K562 (cell line): ENCODE measurements around the gene LY6G6C. TPM values are rescaled to one million over a fixed set of nuclear protein-coding genes. Genes with fewer than 3 reads are reported as not detected.
A peak's percentile ranks its signal among the peaks of the same experiment; 100 is the strongest.

Experiments
- CHD1 ChIP-seq: fragments of 200-600 bp; sonication (generic); IDR thresholded peaks from one replicate; pipeline ENCODE4 v1.6.1; 2012; ENCODE audit warnings: mild to moderate bottlenecking, moderate library complexity, low read length, inconsistent platforms
- HEY1 ChIP-seq: fragments of 250-450 bp; sonication (Bioruptor Pico); IDR thresholded peaks from 2 replicates; pipeline ENCODE4 v1.5.0; 2020; ENCODE audit warnings: mild to moderate bottlenecking, moderate library complexity, borderline replicate concordance
- JUN ChIP-seq, 2 experiments: sonication (generic) in 1 of 2; formaldehyde crosslinking in 1 of 2; IDR thresholded peaks; 2 replicates each; pipeline versions ENCODE4 v1.6.1 to v1.8.0; 2012 to 2022; ENCODE audit warnings: borderline replicate concordance in 2 of 2, mild to moderate bottlenecking in 2 of 2, improper control_type of control experiment in 1 of 2, low read depth in 1 of 2, low read length in 1 of 2, missing genetic modification reagents in 1 of 2
- MTA2 ChIP-seq: fragments of 450-650 bp; IDR thresholded peaks from 2 replicates; pipeline ENCODE4 v1.6.1; 2016; ENCODE audit warnings: low read depth
- PHB2 ChIP-seq: fragments of 450-650 bp; IDR thresholded peaks from 2 replicates; pipeline ENCODE4 v1.6.1; 2017; ENCODE audit warnings: low read depth
- RCOR1 ChIP-seq, 2 experiments: IDR thresholded peaks; 2 replicates each; pipeline ENCODE4 v1.6.1; 2012; ENCODE audit warnings: low read depth in 2 of 2, low read length in 2 of 2, borderline replicate concordance in 1 of 2, improper control_type of control experiment in 1 of 2
- RHOXF2B ChIP-seq: fragments of 250-450 bp; sonication (Bioruptor Pico); conservative IDR thresholded peaks from 2 replicates; pipeline ENCODE4 v1.5.1; 2021
- SAP30 ChIP-seq: fragments of 200-600 bp; sonication (generic); IDR thresholded peaks from 2 replicates; pipeline ENCODE4 v1.6.1; 2012; ENCODE audit warnings: borderline replicate concordance, low read depth, mild to moderate bottlenecking, moderate library complexity, low read length, control low read depth, inconsistent platforms; ENCODE audit not compliant: insufficient read depth, poor library complexity, severe bottlenecking
- SIN3B ChIP-seq: fragments of 450-650 bp; IDR thresholded peaks from 2 replicates; pipeline ENCODE4 v1.6.1; 2017; ENCODE audit warnings: low read depth, mild to moderate bottlenecking, moderate library complexity
- TAF7 ChIP-seq: fragments of 450-650 bp; IDR thresholded peaks from 2 replicates; pipeline ENCODE4 v1.6.1; 2016; ENCODE audit warnings: missing genetic modification characterization, missing compliant biosample characterization
- ZBTB17 ChIP-seq: fragments of 450-650 bp; formaldehyde crosslinking; IDR thresholded peaks from 2 replicates; pipeline ENCODE4 v1.4.0; 2020; ENCODE audit warnings: mild to moderate bottlenecking
- ZKSCAN8 ChIP-seq: fragments of 200-800 bp; sonication (Bioruptor generic); IDR thresholded peaks from 2 replicates; pipeline ENCODE4 v1.6.1; 2016; ENCODE audit warnings: missing genetic modification characterization, missing compliant biosample characterization
- ZMIZ1 ChIP-seq, 2 experiments: fragments of 150-350 bp in 1 of 2; IDR thresholded peaks; 2 replicates each; pipeline ENCODE4 v1.6.1; 2012 to 2016; ENCODE audit warnings: low read depth in 2 of 2, low read length in 2 of 2, mild to moderate bottlenecking in 1 of 2, moderate library complexity in 1 of 2
- ZNF197 ChIP-seq: fragments of 200-800 bp; sonication (Bioruptor generic); IDR thresholded peaks from 2 replicates; pipeline ENCODE4 v1.6.1; 2016; ENCODE audit warnings: low read depth, missing genetic modification characterization, missing compliant biosample characterization
- ZNF316 ChIP-seq: fragments of 450-650 bp; IDR thresholded peaks from 2 replicates; pipeline ENCODE4 v1.6.1; 2016
- ZNF512 ChIP-seq: IDR thresholded peaks from 2 replicates; pipeline ENCODE4 v1.6.1; 2016; ENCODE audit warnings: missing genetic modification characterization, missing compliant biosample characterization
- polyA plus RNA-seq, 8 experiments: library from polyadenylated mRNA; depleted of rRNA in 4 of 8; stranded (reverse) in 5 of 8; unstranded in 3 of 8; fragments of >200 nt; fragmentation: Nextera tagmentation in 2 of 8; fragmentation: Illumina TruSeq in 1 of 8; extraction: Ambion mirVana in 2 of 8; extraction: Trizol in 1 of 8; gene quantifications; 2 replicates each; pipeline versions ENCODE4 v1.2.1 to v1.2.3, GENCODE V29; 2011 to 2014; ENCODE audit warnings: inconsistent platforms in 1 of 8, missing spikeins in 1 of 8
- total RNA-seq, 7 experiments: library from RNA; depleted of rRNA in 6 of 7; stranded (reverse); fragments of >200 nt in 6 of 7; fragmentation: Illumina TruSeq in 2 of 7; extraction: Trizol in 2 of 7; gene quantifications; 2 replicates each; pipeline versions ENCODE4 v1.2.1 to v1.2.3, GENCODE V29; 2011 to 2021; ENCODE audit warnings: low replicate concordance in 1 of 7
- TF ChIP-seq, protein P1 (sequence below): sonication (generic); formaldehyde crosslinking; IDR thresholded peaks from 2 replicates; pipeline ENCODE4 v1.8.0; 2022; ENCODE audit warnings: mild to moderate bottlenecking, missing genetic modification reagents
- TF ChIP-seq, protein P2 (sequence below): fragments of 250-450 bp; sonication (Bioruptor Pico); IDR thresholded peaks from 2 replicates; pipeline ENCODE4 v1.4.0; 2020; ENCODE audit warnings: mild to moderate bottlenecking

LY6G6C gene
- total and polyA plus RNA-seq, 9 of the 15 experiments (the other 6 are each of a cell fraction or from before 2014, with no cell fraction given), result 0.06 to 0.20 TPM; not detected in 7

GRCh38 chr6:31702819-31703716, 18.5 kb downstream of the LY6G6C start, which contains the start of gene ABHD16A (continued):
- TF ChIP-seq ZNF512 (tag), result peak; percentile 87
- peak; percentile 51; the same call in 1 of the 2 replicates for TF ChIP-seq ZNF316
- TF ChIP-seq, protein P1, sequence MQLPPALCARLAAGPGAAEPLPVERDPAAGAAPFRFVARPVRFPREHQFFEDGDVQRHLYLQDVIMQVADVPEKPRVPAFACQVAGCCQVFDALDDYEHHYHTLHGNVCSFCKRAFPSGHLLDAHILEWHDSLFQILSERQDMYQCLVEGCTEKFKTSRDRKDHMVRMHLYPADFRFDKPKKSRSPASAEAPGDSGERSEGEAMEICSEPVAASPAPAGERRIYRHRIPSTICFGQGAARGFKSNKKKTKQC, result peak; percentile 91; the same call in 1 of the 2 replicates
- TF ChIP-seq MTA2, result no peak; the same call in 1 of the 2 replicates
- peak; percentile 80 for TF ChIP-seq SAP30
- TF ChIP-seq JUN (IDR thresholded peaks at IDR 0.05; ENCODE audit: borderline replicate concordance, low read depth, low read length), result peak; percentile 80
- TF ChIP-seq JUN (CRISPR knock-in tag; IDR thresholded peaks at IDR 0.05; ENCODE audit: borderline replicate concordance), result 0 out of 2 replicates have a peak, but pooled peaks have one; percentile 24
- TF ChIP-seq HEY1 (CRISPR knock-in tag), result no peak; the same call in 1 of the 2 replicates
- TF ChIP-seq, protein P2, sequence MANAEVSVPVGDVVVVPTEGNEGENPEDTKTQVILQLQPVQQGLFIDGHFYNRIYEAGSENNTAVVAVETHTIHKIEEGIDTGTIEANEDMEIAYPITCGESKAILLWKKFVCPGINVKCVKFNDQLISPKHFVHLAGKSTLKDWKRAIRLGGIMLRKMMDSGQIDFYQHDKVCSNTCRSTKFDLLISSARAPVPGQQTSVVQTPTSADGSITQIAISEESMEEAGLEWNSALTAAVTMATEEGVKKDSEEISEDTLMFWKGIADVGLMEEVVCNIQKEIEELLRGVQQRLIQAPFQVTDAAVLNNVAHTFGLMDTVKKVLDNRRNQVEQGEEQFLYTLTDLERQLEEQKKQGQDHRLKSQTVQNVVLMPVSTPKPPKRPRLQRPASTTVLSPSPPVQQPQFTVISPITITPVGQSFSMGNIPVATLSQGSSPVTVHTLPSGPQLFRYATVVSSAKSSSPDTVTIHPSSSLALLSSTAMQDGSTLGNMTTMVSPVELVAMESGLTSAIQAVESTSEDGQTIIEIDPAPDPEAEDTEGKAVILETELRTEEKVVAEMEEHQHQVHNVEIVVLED (CRISPR knock-in tag), result peak; percentile 70
- peak; percentile 66; the same call in 1 of the 2 replicates for TF ChIP-seq SIN3B
- 0 out of 2 replicates have a peak, but pooled peaks have one; percentile 53 for TF ChIP-seq ZKSCAN8 (CRISPR knock-in tag)
- peak; percentile 99 for TF ChIP-seq CHD1
- peak; percentile 76; the same call in 1 of the 2 replicates for TF ChIP-seq ZNF197
- peak; percentile 49 to 78; a peak in 2 of 4 replicates for TF ChIP-seq RCOR1 (IDR thresholded peaks at IDR 0.05; ENCODE audit: borderline replicate concordance in 1 of 2, low read depth in 2 of 2, low read length in 2 of 2)
- peak; percentile 97 for TF ChIP-seq ZBTB17 (CRISPR knock-in tag)
- peak in 1 of 2 experiments; percentile 85; a peak in 3 of 4 replicates for TF ChIP-seq ZMIZ1 (IDR thresholded peaks at IDR 0.05; ENCODE audit: low read depth in 2 of 2, low read length in 2 of 2)
- TF ChIP-seq RHOXF2B (CRISPR knock-in tag), result 0 out of 2 replicates have a peak, but pooled peaks have one; percentile 19
- no peak; the same call in 1 of the 2 replicates for TF ChIP-seq TAF7 (tag)
- no peak; the same call in 1 of the 2 replicates for TF ChIP-seq PHB2
